GM12864 (cell line): ENCODE data around the gene DRGX.

Experiments used
- DNase-seq: peaks from one replicate; pipeline ENCODE4 v3.0.0-alpha.2; 2011; ENCODE audit warnings: low read depth
- H3K4me3 ChIP-seq: 2 replicates; pipeline ENCODE4 v1.5.1; 2011; ENCODE audit warnings: mild to moderate bottlenecking, low read depth, low read length, control low read depth
- TF ChIP-seq, protein P1 (sequence below): IDR thresholded peaks from 2 replicates; pipeline ENCODE4 v1.5.1; 2011; ENCODE audit warnings: low read depth, mild to moderate bottlenecking, moderate library complexity, low read length, control low read depth, inconsistent platforms; ENCODE audit errors: missing control alignments

Gene DRGX

GRCh38 chr10:49354593-49354992 lies 41.3 kb downstream of the DRGX start:
- no peak for DNase-seq
- H3K4me3 ChIP-seq: no peak overlapping the region
- TF ChIP-seq, protein P1, sequence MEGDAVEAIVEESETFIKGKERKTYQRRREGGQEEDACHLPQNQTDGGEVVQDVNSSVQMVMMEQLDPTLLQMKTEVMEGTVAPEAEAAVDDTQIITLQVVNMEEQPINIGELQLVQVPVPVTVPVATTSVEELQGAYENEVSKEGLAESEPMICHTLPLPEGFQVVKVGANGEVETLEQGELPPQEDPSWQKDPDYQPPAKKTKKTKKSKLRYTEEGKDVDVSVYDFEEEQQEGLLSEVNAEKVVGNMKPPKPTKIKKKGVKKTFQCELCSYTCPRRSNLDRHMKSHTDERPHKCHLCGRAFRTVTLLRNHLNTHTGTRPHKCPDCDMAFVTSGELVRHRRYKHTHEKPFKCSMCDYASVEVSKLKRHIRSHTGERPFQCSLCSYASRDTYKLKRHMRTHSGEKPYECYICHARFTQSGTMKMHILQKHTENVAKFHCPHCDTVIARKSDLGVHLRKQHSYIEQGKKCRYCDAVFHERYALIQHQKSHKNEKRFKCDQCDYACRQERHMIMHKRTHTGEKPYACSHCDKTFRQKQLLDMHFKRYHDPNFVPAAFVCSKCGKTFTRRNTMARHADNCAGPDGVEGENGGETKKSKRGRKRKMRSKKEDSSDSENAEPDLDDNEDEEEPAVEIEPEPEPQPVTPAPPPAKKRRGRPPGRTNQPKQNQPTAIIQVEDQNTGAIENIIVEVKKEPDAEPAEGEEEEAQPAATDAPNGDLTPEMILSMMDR: no peak

GRCh38 chr10:49353895-49354566 lies 41.9 kb downstream of the DRGX start:
- H3K4me3 ChIP-seq: no peak overlapping the region
- no peak for DNase-seq
- TF ChIP-seq, protein P1: no peak

DNA sequence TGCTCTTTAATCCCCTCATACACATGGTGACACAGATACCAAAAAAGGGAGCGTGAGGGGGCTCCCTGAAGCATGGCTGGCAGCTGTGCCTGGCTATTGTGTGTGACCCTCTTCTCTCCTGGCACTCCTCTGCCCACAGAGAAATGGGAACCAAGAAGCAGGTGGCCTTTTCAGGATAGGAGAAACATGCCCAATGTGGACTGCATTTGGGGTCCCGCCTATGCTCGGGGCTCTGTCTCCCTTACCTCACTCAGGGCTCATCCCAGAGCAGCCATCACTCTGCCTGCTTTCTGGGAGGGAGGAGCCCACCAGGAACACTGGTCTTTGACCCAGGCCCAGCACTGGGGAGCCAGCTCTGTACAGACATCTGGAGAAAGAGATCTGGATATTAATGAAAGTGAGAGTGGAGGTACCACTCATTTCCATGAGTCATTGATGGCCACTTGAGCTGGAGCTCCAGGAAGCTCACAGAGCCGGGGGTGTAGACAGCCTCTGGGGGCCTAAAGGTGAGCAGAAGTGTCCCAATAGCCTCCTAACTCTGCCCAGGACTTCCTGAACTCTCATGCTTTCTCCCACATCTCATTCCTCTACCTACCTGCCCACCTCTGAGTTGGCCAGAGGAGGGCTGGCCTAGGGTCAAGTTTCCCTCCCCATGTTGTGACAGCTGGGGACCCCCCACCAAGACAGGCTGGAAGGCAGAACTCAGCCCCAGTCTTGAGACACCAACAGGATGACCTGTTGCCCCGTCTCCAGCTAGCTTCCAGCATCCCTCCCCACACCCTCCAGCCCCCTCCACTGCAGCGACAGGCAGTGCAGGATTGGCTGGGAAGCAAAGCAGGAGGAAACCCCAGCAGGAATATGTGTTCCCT lies 42.6 kb downstream of the DRGX start:
- H3K4me3 ChIP-seq: no peak overlapping the region
- TF ChIP-seq, protein P1: no peak
- DNase-seq: no peak

- TF ChIP-seq, protein P1: no peak
- no peak for DNase-seq
- H3K4me3 ChIP-seq: no peak overlapping the region
Measured at GRCh38 chr10:49352323-49352722, 43.6 kb downstream of the DRGX start.

DNA sequence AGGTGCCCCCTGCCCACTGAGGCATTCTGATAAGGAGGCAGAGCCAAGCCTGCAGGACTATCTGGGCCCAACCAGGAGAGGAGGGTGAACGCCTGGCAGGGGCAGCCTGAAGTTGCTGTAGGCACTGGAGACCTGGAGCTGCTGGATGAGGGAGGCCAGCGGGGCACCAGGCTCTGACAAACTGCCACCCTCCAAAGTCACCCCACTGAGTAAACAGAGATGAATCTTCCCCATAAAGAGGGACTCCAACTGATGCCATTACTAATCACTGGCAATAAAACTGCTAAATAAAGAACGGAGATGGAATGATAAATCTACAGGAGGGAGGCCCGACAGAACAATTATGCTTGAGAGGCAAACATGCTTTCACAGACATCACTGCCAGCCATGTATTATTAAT lies 44.2 kb downstream of the DRGX start:
- TF ChIP-seq, protein P1: no peak
- no peak for DNase-seq
- no peak overlapping the region for H3K4me3 ChIP-seq

GRCh38 chr10:49350846-49351532 lies 44.9 kb downstream of the DRGX start:
- TF ChIP-seq, protein P1: no peak
- no peak for DNase-seq
- H3K4me3 ChIP-seq: no peak overlapping the region
